ENCODE measurements around the gene ALOX5.

The ALOX5 gene

GRCh38 chr10:45423976-45424499 is 50.0 kb downstream of the ALOX5 start:
- TF ChIP-seq, protein P1, sequence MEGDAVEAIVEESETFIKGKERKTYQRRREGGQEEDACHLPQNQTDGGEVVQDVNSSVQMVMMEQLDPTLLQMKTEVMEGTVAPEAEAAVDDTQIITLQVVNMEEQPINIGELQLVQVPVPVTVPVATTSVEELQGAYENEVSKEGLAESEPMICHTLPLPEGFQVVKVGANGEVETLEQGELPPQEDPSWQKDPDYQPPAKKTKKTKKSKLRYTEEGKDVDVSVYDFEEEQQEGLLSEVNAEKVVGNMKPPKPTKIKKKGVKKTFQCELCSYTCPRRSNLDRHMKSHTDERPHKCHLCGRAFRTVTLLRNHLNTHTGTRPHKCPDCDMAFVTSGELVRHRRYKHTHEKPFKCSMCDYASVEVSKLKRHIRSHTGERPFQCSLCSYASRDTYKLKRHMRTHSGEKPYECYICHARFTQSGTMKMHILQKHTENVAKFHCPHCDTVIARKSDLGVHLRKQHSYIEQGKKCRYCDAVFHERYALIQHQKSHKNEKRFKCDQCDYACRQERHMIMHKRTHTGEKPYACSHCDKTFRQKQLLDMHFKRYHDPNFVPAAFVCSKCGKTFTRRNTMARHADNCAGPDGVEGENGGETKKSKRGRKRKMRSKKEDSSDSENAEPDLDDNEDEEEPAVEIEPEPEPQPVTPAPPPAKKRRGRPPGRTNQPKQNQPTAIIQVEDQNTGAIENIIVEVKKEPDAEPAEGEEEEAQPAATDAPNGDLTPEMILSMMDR (IDR thresholded peaks at IDR 0.05; ENCODE audit: control insufficient read depth, extremely low read depth, insufficient read depth), result no peak
- DNase-seq (ENCODE audit: low read depth), result no peak
- H3K4me3 ChIP-seq (ENCODE audit: low read depth, low read length), result no peak overlapping the region

DNA sequence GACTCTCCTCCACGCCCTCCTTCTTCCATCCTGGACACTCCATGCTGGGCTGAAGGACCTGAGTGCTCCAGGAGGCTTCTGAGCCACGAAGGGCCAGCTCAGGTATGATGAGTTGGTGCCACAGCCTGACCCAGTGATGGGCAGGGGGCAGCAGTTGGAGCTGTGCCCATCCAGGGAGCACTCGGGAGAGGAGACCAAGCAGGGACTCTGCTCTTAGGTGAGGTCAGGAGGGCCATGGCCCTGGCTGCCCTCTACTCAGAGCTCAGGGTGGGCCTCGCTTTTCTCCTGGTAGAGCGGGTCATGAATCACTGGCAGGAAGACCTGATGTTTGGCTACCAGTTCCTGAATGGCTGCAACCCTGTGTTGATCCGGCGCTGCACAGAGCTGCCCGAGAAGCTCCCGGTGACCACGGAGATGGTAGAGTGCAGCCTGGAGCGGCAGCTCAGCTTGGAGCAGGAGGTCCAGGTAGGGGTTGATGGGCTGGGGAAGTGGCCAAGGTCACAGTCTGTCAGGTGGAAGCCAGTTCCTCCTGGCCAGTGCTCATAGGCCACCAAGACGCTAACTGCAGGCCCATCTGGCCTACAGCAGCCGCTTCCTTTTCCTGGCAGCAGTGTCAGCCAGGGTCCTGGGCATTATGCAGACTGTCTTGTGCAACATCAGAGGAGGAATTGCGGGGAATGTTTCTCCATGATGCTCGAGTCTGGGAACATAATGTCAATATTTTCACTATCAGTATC is 50.8 kb downstream of the ALOX5 start:
- DNase-seq (ENCODE audit: low read depth), result no peak
- TF ChIP-seq, protein P1 (IDR thresholded peaks at IDR 0.05; ENCODE audit: control insufficient read depth, extremely low read depth, insufficient read depth), result no peak

GRCh38 chr10:45425621-45426563 is 51.9 kb downstream of the ALOX5 start:
- no peak overlapping the region for H3K4me3 ChIP-seq (ENCODE audit: low read depth, low read length)
- TF ChIP-seq, protein P1 (IDR thresholded peaks at IDR 0.05; ENCODE audit: control insufficient read depth, extremely low read depth, insufficient read depth), result no peak
- DNase-seq (ENCODE audit: low read depth), result no peak

More for the DNA sequence above, 50.8 kb downstream of the ALOX5 start:
- H3K4me3 ChIP-seq (ENCODE audit: low read depth, low read length), result no peak overlapping the region

DNA sequence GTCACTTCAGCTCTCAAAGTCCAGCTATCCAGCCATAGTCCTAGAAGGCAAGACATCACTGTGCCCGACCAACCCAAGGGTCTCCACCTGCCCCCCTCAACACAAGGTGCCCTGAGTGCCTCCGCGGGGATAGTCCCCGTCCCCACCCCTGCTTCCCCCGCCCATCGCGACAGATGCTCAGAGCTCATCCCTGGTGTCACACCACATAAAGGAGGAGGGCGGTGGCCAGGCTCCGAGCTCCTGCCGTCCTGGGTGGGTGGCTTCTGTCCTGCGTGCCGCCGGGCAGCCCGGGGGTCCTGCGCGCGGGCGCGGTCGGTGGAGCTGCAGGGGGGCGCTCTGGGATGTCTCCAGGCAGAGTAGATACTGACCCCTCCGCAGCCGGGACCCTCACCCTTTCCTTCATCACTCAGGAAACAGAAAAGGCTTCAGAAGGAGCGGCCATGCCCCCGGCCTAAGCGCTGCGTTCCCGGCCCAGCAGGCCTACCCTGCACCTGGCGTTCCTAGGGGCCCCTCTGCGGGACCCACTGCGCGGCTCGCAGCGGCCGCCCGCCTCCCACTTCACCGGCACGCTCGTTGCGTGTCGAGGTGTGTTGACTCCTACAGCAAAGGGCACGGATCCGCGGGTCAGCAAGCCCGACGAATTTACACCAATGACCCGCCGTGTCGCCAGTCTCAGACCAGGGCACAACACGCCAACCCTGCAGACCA is 53.4 kb downstream of the ALOX5 start:
- H3K4me3 ChIP-seq (ENCODE audit: low read depth, low read length), result no peak overlapping the region
- DNase-seq (ENCODE audit: low read depth), result no peak
- TF ChIP-seq, protein P1 (IDR thresholded peaks at IDR 0.05; ENCODE audit: control insufficient read depth, extremely low read depth, insufficient read depth), result no peak

DNA sequence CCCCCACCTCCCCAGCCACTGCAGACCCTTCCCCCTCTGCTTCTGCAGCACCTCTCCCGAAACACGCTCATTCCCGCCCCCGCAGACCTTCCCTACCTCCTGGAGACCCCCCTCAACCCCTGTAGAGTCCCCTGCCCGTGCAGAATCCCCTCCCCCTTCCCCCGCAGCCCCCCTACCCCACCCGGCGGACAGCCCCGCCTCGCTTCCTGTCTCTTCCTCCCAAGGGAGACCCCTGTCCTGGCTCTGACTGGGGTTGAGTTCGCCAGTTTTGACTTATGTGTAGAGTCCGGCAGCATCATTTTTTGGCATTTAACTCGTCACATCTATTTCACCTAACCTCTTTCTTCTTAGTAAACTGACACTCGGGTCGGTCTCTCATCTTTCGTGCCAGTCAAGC is 54.0 kb downstream of the ALOX5 start:
- TF ChIP-seq, protein P1 (IDR thresholded peaks at IDR 0.05; ENCODE audit: control insufficient read depth, extremely low read depth, insufficient read depth), result no peak
- no peak overlapping the region for H3K4me3 ChIP-seq (ENCODE audit: low read depth, low read length)
- no peak for DNase-seq (ENCODE audit: low read depth)

Measured in LNCaP clone FGC (cell line).